ENCODE data around the gene MTIF3.
A peak's percentile ranks its signal among the peaks of the same experiment; 100 is the strongest.

Gene MTIF3

DNA sequence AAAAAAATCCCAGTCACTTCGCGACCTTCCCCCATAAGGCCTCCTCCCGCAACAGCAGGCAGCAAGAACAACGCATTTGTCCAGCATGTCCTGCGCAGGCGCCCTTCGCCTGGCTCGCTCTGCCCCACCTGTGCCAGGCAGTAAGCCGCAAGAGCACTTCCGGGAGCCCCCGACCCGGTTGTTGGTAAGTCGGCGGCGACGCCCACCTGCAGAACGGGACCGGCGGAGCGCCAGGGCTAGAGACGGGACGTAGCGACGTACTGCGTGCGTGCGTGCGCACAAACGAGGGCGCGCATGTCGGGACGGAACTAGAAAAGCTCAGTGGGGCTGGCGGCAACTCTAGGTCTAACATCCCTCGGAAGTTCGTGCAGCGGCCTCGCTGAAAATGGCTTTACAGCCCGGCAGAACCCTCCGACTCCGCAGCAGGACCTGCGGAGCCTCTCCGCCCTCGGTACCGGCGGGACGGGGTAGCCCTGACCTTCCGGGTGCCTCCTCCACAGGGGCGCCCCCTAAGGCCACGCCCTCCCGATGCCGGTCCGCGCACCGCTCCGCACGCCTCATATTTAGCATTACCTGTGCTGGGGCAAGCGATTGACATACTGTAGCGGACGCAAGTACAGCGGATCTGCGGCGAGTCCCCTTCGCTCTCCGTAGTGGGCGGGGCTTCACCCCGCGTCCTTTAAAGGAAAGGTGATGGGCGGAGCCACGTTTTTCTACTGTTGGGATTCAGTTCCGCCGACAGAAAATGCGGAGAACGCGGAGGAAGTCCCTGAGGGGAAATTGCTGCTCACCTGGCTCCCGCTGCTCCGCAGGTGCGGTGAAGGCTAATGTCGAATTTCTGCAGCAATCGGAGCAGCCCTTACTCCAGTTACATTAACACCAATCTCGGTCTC, at the start of gene MTIF3:
Gene MTIF3, minus strand, starts transcription at position 629 of the 893 bp plus-strand sequence. CDS start 10,116 bp downstream, outside the sequence.
- H3K27me3 Mint-ChIP-seq = no peaks in the 10 kb centered on the region
- H3K27ac Mint-ChIP-seq = peak within 1 kb of the TSS; percentile 93
- H3K36me3 Mint-ChIP-seq = peaks cover 4% of the 10 kb centered on the region
- H3K4me3 Mint-ChIP-seq = peak within 1 kb of the TSS; percentile 89
- no peaks in the 10 kb centered on the region for H3K9me3 Mint-ChIP-seq
- peaks cover 56% of the 10 kb centered on the region for H3K4me1 Mint-ChIP-seq

DNA sequence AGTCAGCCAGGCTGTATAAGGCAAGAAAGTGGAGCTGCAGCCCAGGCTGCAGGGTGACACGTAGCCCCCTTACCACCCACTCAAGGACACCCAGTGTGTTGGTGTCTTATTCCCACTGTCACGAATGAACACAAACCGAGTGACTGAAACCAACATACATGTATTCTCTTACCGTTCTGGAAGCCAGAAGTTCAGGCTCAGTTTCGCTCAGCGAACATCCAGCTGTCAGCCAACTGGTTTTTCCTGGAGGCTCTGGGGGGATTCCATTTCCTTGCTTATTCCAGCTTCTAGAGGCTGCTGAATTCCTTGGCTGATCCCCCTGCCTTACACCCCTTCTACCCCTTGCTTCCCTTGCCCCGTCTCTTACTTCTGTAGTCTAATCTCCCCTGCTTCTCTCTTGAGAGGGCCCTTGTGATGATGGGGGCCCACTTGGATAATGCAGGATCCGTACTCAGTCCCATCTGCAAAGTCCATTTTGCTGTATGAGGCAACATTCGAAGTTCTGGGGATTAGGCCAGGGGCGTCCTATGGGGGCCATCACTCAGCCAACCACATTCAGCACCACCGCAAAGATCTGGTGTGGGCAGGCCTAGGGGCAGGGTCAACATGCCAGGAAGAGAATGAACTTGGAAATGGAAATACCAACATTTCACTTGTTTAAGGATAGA, 47.3 kb upstream of the MTIF3 start:
- H3K9me3 Mint-ChIP-seq = no peaks in the 10 kb centered on the region
- H3K36me3 Mint-ChIP-seq = no peaks in the 10 kb centered on the region
- H3K4me1 Mint-ChIP-seq = no peaks in the 10 kb centered on the region
- no peaks in the 10 kb centered on the region for H3K27me3 Mint-ChIP-seq
- no peak overlapping the region for H3K4me3 Mint-ChIP-seq
- no peak overlapping the region for H3K27ac Mint-ChIP-seq

DNA sequence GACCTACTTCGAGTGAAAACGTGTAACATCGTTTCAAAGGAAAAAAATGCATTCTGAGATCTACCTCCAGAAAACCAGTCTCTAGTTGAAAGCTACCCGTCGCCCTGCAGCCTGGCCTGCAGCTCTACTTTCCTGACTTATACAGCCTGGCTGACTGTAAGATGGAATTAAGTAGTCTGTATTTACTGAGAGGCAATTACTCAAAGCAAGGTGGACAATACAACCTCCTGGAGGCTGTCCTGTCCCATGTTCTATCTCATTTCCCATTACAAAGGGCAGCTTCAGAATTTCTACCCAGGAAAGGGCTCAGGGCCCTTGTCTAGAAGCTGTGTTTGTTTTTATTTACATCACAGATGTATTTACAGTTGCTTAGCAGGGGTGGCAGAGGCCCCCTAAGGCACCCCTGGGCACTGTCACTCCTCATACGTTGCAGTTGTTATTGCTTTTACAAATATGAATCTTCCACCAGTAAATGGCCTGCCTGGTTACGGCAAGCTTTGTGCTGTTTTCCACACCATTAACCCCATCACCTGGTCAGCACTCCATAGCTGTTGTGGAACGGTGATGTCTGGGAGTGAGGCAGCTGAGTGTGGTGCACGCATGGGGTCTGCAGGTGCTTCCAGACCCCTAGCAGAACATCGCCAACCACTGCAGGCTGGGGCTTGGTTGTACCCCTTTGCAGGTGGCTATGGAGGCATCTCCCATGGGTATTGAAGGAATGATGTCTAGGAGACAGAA, 46.3 kb upstream of the MTIF3 start:
- no peak overlapping the region for H3K27ac Mint-ChIP-seq

DNA sequence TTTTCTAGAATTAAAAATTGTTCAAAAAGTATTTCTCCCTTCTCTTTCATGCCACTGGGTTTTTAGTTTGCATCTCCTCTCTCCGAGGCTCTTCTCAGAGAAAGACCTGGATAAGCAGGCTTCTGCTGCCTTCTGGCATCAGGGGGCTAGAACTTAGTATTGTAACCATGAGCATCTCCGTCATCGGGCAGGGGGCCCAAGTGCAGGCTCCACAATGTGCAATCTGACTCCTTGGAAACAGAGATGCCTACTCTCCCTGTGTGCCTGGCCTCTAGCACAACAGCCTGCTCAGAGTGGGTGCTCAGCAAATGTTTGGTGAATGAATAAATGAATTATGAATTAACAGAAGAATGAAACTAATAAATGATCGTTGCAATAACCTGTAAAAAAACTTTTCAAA, 45.6 kb upstream of the MTIF3 start:
- H3K36me3 Mint-ChIP-seq = no peaks in the 10 kb centered on the region
- no peak overlapping the region for H3K27ac Mint-ChIP-seq
- no peak overlapping the region for H3K4me3 Mint-ChIP-seq
- H3K9me3 Mint-ChIP-seq = no peaks in the 10 kb centered on the region
- no peaks in the 10 kb centered on the region for H3K27me3 Mint-ChIP-seq
- H3K4me1 Mint-ChIP-seq = no peaks in the 10 kb centered on the region

More for the DNA sequence above, 46.3 kb upstream of the MTIF3 start:
- Mint-ChIP-seq H3K27me3 (no peaks in the 10 kb centered on the region), H3K9me3 (no peaks in the 10 kb centered on the region), H3K4me3 (no peak overlapping the region), H3K36me3 (no peaks in the 10 kb centered on the region), H3K4me1 (no peaks in the 10 kb centered on the region)

DNA sequence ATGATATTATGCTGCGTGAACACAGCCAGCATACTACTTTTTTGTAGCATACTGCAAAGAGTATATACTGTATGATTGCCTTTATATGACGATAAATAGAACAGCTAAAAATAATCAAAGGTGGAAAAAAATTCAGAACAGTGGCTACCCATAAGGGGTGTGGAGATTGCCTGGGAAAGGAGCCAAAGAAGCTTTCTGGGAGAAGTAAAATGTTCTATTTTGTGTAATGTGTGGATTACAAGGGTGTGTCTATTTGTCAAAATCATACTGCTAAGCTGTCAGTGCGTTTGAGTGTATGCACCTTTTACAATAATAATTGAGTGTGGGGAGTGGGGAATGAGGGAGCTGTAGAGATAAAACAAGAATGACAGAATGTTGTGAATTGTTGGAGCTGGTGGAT, 45.2 kb upstream of the MTIF3 start:
- Mint-ChIP-seq H3K36me3 (no peaks in the 10 kb centered on the region), H3K4me3 (no peak overlapping the region), H3K9me3 (no peaks in the 10 kb centered on the region), H3K27me3 (no peaks in the 10 kb centered on the region), H3K27ac (no peak overlapping the region), H3K4me1 (no peaks in the 10 kb centered on the region)

- Mint-ChIP-seq H3K27ac (no peak overlapping the region), H3K27me3 (no peaks in the 10 kb centered on the region)
These were observed 43.6 kb upstream of the MTIF3 start for GRCh38 chr13:27493981-27494380.

GRCh38 chr13:27489456-27489855, 39.1 kb upstream of the MTIF3 start:
- Mint-ChIP-seq H3K4me3 (no peak overlapping the region), H3K27me3 (no peaks in the 10 kb centered on the region), H3K36me3 (no peaks in the 10 kb centered on the region), H3K9me3 (no peaks in the 10 kb centered on the region), H3K4me1 (no peaks in the 10 kb centered on the region), H3K27ac (no peak overlapping the region)

More at GRCh38 chr13:27493981-27494380, 43.6 kb upstream of the MTIF3 start:
- Mint-ChIP-seq H3K9me3 (no peaks in the 10 kb centered on the region), H3K4me3 (no peak overlapping the region), H3K36me3 (no peaks in the 10 kb centered on the region), H3K4me1 (no peaks in the 10 kb centered on the region)

DNA sequence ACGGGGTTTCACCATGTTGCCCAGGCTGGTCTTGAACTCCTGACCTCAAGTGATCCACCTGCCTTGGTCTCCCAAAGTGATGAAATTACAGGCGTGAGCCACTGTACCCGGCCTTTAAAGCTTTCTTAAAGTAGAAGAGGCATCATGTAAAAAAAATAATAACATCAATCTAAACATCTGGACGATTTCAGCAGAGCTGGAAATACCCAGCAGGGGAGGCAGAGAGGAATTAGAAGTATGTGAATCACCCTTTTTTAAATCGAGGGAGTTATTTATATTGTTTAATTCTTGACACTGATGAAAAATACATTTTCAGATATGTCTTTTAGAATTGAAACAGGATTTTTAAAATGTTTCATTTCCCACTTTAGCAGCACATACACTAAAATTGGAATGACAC, 37.4 kb upstream of the MTIF3 start:
- Mint-ChIP-seq H3K36me3 (no peaks in the 10 kb centered on the region), H3K4me1 (peaks cover 5% of the 10 kb centered on the region), H3K4me3 (no peak overlapping the region), H3K27ac (no peak overlapping the region), H3K27me3 (no peaks in the 10 kb centered on the region), H3K9me3 (peaks cover 1% of the 10 kb centered on the region)

- no peaks in the 10 kb centered on the region for H3K36me3 Mint-ChIP-seq
- H3K9me3 Mint-ChIP-seq = peaks cover 7% of the 10 kb centered on the region
- no peaks in the 10 kb centered on the region for H3K27me3 Mint-ChIP-seq
- H3K27ac Mint-ChIP-seq = no peak overlapping the region
- H3K4me3 Mint-ChIP-seq = no peak overlapping the region
- peaks cover 7% of the 10 kb centered on the region for H3K4me1 Mint-ChIP-seq
These were observed 33.1 kb upstream of the MTIF3 start for GRCh38 chr13:27483421-27483820.

DNA sequence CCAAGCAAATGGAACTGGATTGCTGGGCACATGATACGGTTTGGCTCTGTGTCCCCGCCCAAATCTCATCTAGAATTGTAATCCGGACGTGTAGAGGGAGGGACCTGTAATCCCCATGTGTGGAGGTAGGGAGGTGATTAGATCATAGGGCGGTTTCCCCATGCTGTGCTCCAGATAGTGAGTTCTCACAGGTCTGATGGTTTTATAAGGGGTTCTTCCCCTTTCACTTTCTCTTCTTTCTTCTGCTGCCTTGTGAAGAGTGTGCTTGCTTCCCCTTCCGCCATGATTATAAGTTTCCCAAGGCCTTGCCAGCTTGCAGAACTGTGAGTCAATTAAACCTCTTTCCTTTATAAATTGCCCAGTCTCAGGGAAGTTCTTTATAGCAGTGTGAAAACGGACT, 32.6 kb upstream of the MTIF3 start:
- no peaks in the 10 kb centered on the region for H3K27me3 Mint-ChIP-seq
- H3K27ac Mint-ChIP-seq = no peak overlapping the region
- H3K9me3 Mint-ChIP-seq = peaks cover 7% of the 10 kb centered on the region

DNA sequence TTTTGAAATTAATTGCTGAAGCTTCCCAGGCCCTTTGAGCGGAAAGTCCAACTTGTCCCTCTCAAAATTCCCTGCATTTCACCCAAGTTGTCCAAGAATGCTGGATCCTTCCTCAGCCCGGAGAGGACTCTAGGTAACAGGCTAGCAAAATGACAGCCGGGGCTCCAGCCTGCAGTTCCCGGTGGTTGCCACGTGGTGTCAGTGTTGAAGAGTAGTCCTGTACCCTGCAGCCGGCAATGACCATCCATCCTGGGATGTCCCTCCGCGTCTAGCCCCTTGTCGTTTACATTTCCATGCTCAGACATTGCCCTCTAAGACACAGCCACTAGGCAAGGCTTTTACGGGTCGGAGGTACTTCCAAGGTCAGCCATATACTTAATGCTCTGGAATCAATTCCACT, 31.4 kb upstream of the MTIF3 start:
- Mint-ChIP-seq H3K36me3 (no peaks in the 10 kb centered on the region), H3K27ac (no peak overlapping the region), H3K27me3 (no peaks in the 10 kb centered on the region), H3K4me3 (no peak overlapping the region), H3K4me1 (peaks cover 23% of the 10 kb centered on the region), H3K9me3 (peaks cover 7% of the 10 kb centered on the region)

More for the DNA sequence above, 32.6 kb upstream of the MTIF3 start:
- Mint-ChIP-seq H3K4me3 (no peak overlapping the region), H3K36me3 (no peaks in the 10 kb centered on the region), H3K4me1 (peaks cover 11% of the 10 kb centered on the region)

DNA sequence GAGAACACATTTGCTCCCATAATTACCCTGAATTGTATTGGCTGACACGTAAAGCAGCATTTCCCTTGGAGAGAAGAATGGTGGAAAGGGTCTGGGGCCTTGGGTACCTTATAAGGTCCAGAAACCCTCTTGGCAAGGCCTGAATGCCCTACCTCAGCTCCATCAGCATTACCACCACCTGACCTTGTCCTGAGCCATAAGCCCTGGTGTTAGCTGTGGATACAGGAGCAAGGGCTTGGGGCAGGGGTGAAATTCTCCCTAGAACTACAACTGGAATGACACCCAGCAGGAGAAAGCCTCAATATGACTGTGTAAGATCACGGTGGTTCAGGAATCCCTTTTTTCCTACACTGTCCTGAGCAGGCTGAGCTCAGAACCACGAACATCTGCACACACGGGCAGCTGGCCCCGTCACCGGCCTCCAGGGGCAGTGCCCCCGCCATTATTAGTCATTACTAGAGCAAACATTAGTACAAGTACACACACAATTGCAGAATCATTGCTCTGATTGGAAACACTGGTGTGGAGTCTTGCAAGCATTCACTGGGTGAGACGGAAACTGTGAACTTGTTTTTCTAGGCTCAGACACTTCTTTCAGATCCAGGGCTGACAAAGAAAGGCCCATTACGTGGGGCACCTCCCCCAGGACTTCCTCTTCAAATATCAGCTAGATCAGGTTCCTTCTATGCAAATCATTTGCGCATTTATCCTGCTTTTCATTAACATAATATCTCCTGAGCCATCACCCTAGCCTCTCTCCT, 26.8 kb upstream of the MTIF3 start:
- Mint-ChIP-seq H3K27me3 (no peaks in the 10 kb centered on the region), H3K4me3 (peak overlapping the region; percentile 37), H3K4me1 (peaks cover 22% of the 10 kb centered on the region), H3K27ac (peak overlapping the region; percentile 41), H3K36me3 (no peaks in the 10 kb centered on the region), H3K9me3 (no peaks in the 10 kb centered on the region)

- Mint-ChIP-seq H3K36me3 (no peaks in the 10 kb centered on the region), H3K4me3 (no peak overlapping the region), H3K9me3 (no peaks in the 10 kb centered on the region), H3K4me1 (peaks cover 22% of the 10 kb centered on the region), H3K27me3 (no peaks in the 10 kb centered on the region), H3K27ac (no peak overlapping the region)
These were observed 24.4 kb upstream of the MTIF3 start for GRCh38 chr13:27474751-27475268.

DNA sequence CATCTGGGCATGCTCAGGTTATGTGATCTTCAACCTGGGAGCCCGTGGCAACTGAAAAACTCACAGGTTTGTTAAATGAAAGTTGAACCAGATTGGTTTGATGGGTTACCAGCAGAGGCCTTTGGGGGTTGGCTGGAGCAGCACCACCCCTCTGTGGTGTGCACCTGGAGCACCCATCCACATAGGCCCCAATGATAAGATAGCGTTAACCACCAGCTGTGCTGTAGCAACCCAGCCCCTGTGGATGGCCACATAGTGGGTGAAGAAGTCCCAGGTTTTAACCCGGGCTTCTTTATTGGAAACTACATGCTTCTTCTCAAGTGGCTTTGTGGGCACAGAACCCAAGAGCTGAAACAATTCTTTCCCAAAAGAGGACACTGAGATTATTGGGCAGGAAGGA, 22.6 kb upstream of the MTIF3 start:
- no peak overlapping the region for H3K27ac Mint-ChIP-seq
- H3K4me1 Mint-ChIP-seq = peaks cover 18% of the 10 kb centered on the region
- no peaks in the 10 kb centered on the region for H3K27me3 Mint-ChIP-seq
- no peaks in the 10 kb centered on the region for H3K36me3 Mint-ChIP-seq
- H3K4me3 Mint-ChIP-seq = no peak overlapping the region
- no peaks in the 10 kb centered on the region for H3K9me3 Mint-ChIP-seq

GRCh38 chr13:27472441-27472840, 22.1 kb upstream of the MTIF3 start:
- Mint-ChIP-seq H3K27me3 (no peaks in the 10 kb centered on the region), H3K27ac (no peak overlapping the region), H3K4me1 (peaks cover 13% of the 10 kb centered on the region), H3K4me3 (no peak overlapping the region), H3K36me3 (no peaks in the 10 kb centered on the region), H3K9me3 (no peaks in the 10 kb centered on the region)
